T follicular helper cell (primary cell): ENCODE measurements around the gene ZNF836.
A peak's percentile ranks its signal among the peaks of the same experiment; 100 is the strongest.

ENCODE experiments used
- DNase-seq: peaks from one replicate; pipeline ENCODE4 v3.0.0-alpha.2; 2020; ENCODE audit warnings: low read depth

ZNF836 gene

GRCh38 chr19:52188822-52189734 is 17.7 kb upstream of the ZNF836 start:
- no peak for DNase-seq

- no peak for DNase-seq
These were observed 16.0 kb upstream of the ZNF836 start for GRCh38 chr19:52187407-52187806.

- DNase-seq: no peak
These were observed 5.2 kb upstream of the ZNF836 start for GRCh38 chr19:52176574-52176973.

- DNase-seq: no peak
These were observed 926 bp upstream of the ZNF836 start for GRCh38 chr19:52172347-52172746.

GRCh38 chr19:52170863-52171320 is 529 bp downstream of the ZNF836 start:
- no peak for DNase-seq

GRCh38 chr19:52170304-52170703 is 1.1 kb downstream of the ZNF836 start:
- DNase-seq: no peak

GRCh38 chr19:52155596-52156359 is 15.6 kb downstream of the ZNF836 start:
- no peak for DNase-seq

- no peak for DNase-seq
These were observed 23.2 kb downstream of the ZNF836 start for GRCh38 chr19:52148256-52148655.

- DNase-seq: no peak
These were observed 29.3 kb downstream of the ZNF836 start for GRCh38 chr19:52142001-52142595.

- no peak for DNase-seq
These were observed 30.2 kb downstream of the ZNF836 start for GRCh38 chr19:52141203-52141602.

GRCh38 chr19:52140032-52140710 is 31.2 kb downstream of the ZNF836 start:
- peak; percentile 97 for DNase-seq

GRCh38 chr19:52139252-52140031 is 32.0 kb downstream of the ZNF836 start, which contains the start of gene ZNF616:
Gene ZNF616 (minus strand): TSS chr19:52139938. CDS start chr19:52130512, 9,426 bp downstream.
- peak; percentile 54 for DNase-seq

GRCh38 chr19:52138983-52139251 is 32.5 kb downstream of the ZNF836 start:
- DNase-seq: no peak

GRCh38 chr19:52138278-52138982 is 33.0 kb downstream of the ZNF836 start:
- no peak for DNase-seq

- no peak for DNase-seq
These were observed 51.1 kb downstream of the ZNF836 start for GRCh38 chr19:52120286-52120685.

GRCh38 chr19:52115526-52116053 is 55.8 kb downstream of the ZNF836 start:
- no peak for DNase-seq

GRCh38 chr19:52114691-52115090 is 56.7 kb downstream of the ZNF836 start:
- no peak for DNase-seq

- no peak for DNase-seq
These were observed 58.8 kb downstream of the ZNF836 start for GRCh38 chr19:52112624-52113023.

GRCh38 chr19:52110780-52111179 is 60.6 kb downstream of the ZNF836 start:
- DNase-seq: no peak
